Measurements from ENCODE around the gene CAPN3.

DNA sequence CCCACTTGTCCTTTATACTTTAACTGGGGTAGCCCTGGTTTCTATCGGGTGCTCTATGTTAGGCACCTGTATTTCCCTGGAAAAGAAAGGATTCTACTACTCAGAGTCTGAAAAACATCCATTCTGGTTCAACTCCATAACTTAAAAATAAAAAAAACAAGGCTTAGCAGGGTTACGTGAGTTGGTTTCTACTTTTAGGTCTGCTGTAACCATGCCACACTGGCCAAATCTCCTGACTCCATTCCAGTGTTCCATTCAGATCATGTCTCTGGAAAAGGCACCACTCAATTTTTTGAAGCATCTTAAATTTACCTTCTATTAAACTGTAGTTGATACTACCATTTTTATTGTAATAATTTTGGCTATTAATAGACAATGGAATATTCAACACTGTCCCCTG is 62.1 kb downstream of the CAPN3 start:
- no peak for TF ChIP-seq POLR2A (IDR thresholded peaks at IDR 0.05)
- TF ChIP-seq, protein P1, sequence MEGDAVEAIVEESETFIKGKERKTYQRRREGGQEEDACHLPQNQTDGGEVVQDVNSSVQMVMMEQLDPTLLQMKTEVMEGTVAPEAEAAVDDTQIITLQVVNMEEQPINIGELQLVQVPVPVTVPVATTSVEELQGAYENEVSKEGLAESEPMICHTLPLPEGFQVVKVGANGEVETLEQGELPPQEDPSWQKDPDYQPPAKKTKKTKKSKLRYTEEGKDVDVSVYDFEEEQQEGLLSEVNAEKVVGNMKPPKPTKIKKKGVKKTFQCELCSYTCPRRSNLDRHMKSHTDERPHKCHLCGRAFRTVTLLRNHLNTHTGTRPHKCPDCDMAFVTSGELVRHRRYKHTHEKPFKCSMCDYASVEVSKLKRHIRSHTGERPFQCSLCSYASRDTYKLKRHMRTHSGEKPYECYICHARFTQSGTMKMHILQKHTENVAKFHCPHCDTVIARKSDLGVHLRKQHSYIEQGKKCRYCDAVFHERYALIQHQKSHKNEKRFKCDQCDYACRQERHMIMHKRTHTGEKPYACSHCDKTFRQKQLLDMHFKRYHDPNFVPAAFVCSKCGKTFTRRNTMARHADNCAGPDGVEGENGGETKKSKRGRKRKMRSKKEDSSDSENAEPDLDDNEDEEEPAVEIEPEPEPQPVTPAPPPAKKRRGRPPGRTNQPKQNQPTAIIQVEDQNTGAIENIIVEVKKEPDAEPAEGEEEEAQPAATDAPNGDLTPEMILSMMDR (IDR thresholded peaks at IDR 0.05): no peak
